Breast epithelium (tissue), 4 donors: ENCODE results near the gene DISP3. TPM values are rescaled to one million over a fixed set of nuclear protein-coding genes. Genes with fewer than 3 reads are reported as not detected.

Experiments
- DNase-seq, 2 donors: peaks; one replicate each; pipeline ENCODE4 v3.0.0-alpha.2; 2019; ENCODE audit warnings: low spot score in 2 of 2
- H3K27ac ChIP-seq, 2 donors: fragments of 200-600 bp; sonication (generic) in 1 of 2; one replicate each; pipeline ENCODE4 v1.5.1; 2016 to 2019; ENCODE audit warnings: mild to moderate bottlenecking in 1 of 2
- H3K27me3 ChIP-seq, 2 donors: fragments of 200-600 bp; sonication (generic) in 1 of 2; one replicate each; pipeline versions ENCODE4 v1.5.1 to v1.6.0; 2017 to 2019; ENCODE audit warnings: control low read depth in 1 of 2, mild to moderate bottlenecking in 1 of 2
- H3K36me3 ChIP-seq: fragments of 200-600 bp; one replicate; pipeline ENCODE4 v1.5.1; 2019
- H3K4me1 ChIP-seq, 2 donors: fragments of 200-600 bp; sonication (generic); one replicate each; pipeline ENCODE4 v1.5.1; 2016 to 2019; ENCODE audit warnings: control low read depth in 1 of 2
- H3K4me3 ChIP-seq, 3 donors: fragments of 200-600 bp; sonication (generic); 1 replicate in 2 of 3; 2 replicates in 1 of 3; pipeline ENCODE4 v1.5.1; 2016 to 2019; ENCODE audit warnings: mild to moderate bottlenecking in 3 of 3, moderate library complexity in 2 of 3
- H3K9me3 ChIP-seq, 2 donors: fragments of 200-600 bp; sonication (generic) in 1 of 2; one replicate each; pipeline ENCODE4 v1.5.1; 2016 to 2019; ENCODE audit warnings: control low read depth in 1 of 2
- CTCF ChIP-seq, 3 donors: fragments of 450-650 bp; IDR thresholded peaks; one replicate each; pipeline ENCODE4 v1.5.1; 2016 to 2017; ENCODE audit warnings: antibody characterized with exemption in 3 of 3, mild to moderate bottlenecking in 3 of 3, moderate library complexity in 3 of 3
- POLR2A ChIP-seq: fragments of 450-650 bp; IDR thresholded peaks from one replicate; pipeline ENCODE4 v1.6.1; 2016; ENCODE audit warnings: antibody characterized with exemption, mild to moderate bottlenecking, moderate library complexity
- POLR2AphosphoS5 ChIP-seq, 3 donors: sonication (generic); formaldehyde crosslinking; IDR thresholded peaks; one replicate each; pipeline ENCODE4 v1.6.1; 2017; ENCODE audit warnings: antibody characterized with exemption in 3 of 3
- intact Hi-C: fragments of 100-400 bp; cut with DNase I; formaldehyde crosslinking; loops from one replicate; pipeline ENCODE4 v1.15.1; 2023; ENCODE audit warnings: low total_unique reads
- total RNA-seq, 3 donors: library from RNA; depleted of rRNA; stranded (reverse); fragments of >200 nt; gene quantifications; one replicate each; pipeline ENCODE4 v1.1.0, GENCODE V29; 2016

DISP3 gene
- total RNA-seq, 3 donors from 2014 or later, result 0.88 TPM; not detected in 2

DNA sequence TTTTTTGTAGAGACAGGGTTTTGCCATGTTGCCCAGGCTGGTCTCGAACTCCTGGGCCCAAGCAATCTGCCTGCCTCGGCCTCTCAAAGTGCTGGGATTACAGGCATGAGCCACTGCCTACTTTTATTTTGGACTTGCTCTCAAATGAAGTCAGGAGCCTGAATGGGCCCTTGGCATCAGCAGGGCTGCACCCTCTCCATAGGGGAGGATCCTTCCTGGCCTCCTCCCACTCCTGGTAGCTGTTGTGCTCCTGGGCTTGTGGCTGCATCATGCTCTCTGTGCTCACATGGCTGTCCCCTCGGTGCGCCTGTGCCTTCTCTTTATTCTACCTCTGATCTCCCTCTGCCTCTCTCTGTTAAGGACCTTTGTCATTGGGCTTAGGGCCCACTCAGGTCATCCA is 46.4 kb upstream of the DISP3 start:
- no peaks in the 10 kb centered on the region for H3K9me3 ChIP-seq
- no peaks in the 10 kb centered on the region for H3K36me3 ChIP-seq
- TF ChIP-seq CTCF (IDR thresholded peaks at IDR 0.05), result no peak
- no peak for TF ChIP-seq POLR2A
- no peak for TF ChIP-seq POLR2AphosphoS5 (IDR thresholded peaks at IDR 0.05)
- no peak overlapping the region for H3K4me3 ChIP-seq
- no peak for DNase-seq
- H3K4me1 ChIP-seq, result no peaks in the 10 kb centered on the region
- intact Hi-C loops, result no loop called here
- peaks cover 0 to 3% of the 10 kb centered on the region in 2 donors for H3K27me3 ChIP-seq
- no peak overlapping the region for H3K27ac ChIP-seq

- no peaks in the 10 kb centered on the region for H3K4me1 ChIP-seq
- no peak for DNase-seq
- peaks cover 0 to 3% of the 10 kb centered on the region in 2 donors for H3K27me3 ChIP-seq
- H3K36me3 ChIP-seq, result no peaks in the 10 kb centered on the region
- intact Hi-C loops, result no loop called here
- TF ChIP-seq POLR2AphosphoS5 (IDR thresholded peaks at IDR 0.05) (no peak), POLR2A (no peak), CTCF (IDR thresholded peaks at IDR 0.05) (no peak)
- no peak overlapping the region for H3K27ac ChIP-seq
- H3K4me3 ChIP-seq, result no peak overlapping the region
- H3K9me3 ChIP-seq, result no peaks in the 10 kb centered on the region
Measured at GRCh38 chr1:11434501-11434900, 44.5 kb upstream of the DISP3 start.

DNA sequence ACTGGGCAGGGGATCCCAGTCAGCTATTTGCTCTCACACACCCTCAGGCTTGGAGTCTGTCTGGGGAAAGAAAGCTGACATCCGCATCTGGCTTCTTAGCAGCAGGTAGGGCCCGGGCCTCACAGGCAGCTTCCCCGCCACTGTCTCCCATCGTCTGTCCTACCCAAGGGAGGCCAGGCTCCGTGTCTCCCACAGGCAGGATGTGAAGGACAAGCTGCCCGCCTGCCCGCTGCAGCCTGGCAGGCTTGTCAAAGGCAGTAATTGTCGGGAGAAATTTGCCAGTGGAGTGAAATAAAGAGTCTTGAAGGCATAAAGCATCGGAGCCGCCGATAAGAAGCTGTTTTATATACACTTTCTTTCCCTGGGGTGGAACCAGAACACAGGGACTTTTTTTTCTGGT is 44.0 kb upstream of the DISP3 start:
- no peak for DNase-seq
- intact Hi-C loops, result no loop called here
- Histone ChIP-seq H3K4me1 (no peaks in the 10 kb centered on the region), H3K27me3 (peaks cover 0 to 3% of the 10 kb centered on the region in 2 donors), H3K36me3 (no peaks in the 10 kb centered on the region), H3K4me3 (no peak overlapping the region), H3K27ac (no peak overlapping the region), H3K9me3 (no peaks in the 10 kb centered on the region)
- no peak for TF ChIP-seq POLR2AphosphoS5 (IDR thresholded peaks at IDR 0.05)
- no peak for TF ChIP-seq POLR2A
- TF ChIP-seq CTCF (IDR thresholded peaks at IDR 0.05), result no peak

DNA sequence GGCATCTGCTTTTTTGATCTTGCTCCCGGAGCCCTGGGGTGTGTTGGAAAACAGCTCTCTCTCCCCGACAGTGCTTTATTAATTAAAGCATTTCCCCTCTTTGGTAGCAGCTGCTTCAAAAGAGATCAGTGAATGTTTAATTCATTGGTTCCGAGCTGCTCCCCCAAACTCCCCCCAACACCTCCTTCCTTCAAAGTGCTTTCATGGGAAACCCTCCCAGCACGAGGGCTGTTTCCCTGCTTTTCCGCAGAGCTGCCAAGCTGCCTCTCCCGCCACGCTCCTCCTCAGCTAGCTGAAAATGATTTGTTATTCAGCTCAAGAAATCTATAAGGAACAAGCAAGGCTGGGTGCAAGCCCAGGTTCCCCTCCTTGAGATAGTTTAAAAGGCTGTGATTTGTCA is 40.0 kb upstream of the DISP3 start:
- Histone ChIP-seq H3K4me3 (no peak overlapping the region), H3K4me1 (no peaks in the 10 kb centered on the region), H3K9me3 (no peaks in the 10 kb centered on the region), H3K36me3 (no peaks in the 10 kb centered on the region), H3K27ac (no peak overlapping the region), H3K27me3 (peaks cover 0 to 3% of the 10 kb centered on the region in 2 donors)
- intact Hi-C loops, result no loop called here
- TF ChIP-seq CTCF (IDR thresholded peaks at IDR 0.05) (no peak), POLR2A (no peak)
- DNase-seq, result no peak

DNA sequence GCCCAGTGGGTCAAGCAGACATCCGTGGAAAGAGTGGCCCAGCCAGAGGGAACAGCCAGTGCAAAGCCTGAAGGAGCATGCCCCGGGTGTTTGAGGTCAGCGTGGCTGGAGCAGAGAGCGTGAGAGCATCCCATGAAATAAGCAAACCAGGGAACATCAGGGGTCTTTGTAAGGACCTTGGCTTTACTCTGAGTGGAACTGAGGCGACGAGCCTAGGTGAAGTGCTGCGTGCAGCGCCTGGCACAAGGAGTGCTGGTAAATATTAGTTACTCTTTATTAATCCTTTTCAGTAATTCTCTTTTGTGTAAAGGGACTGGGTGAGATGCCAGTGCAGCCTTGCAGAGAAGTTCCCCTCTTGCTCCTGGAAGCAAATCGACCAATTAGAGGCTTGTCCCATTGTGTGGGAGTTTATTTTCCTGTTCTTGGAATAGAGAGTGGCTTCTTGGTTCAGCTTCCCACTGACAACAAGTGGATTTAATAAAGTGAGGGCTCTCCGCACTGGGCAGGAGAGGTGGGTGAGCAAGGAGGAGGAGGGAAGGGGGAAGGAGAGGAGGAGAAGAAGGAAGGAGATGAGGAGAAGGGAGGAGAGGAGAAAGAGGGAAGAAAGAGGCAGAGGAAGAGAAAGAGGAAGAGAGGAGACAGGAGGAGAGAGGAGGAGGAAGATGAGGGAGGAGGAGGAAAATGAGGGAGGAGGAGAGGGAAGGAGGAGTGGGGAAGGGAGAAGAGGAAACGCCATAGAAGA is 37.6 kb upstream of the DISP3 start:
- intact Hi-C loops, result no loop called here
- H3K36me3 ChIP-seq, result no peaks in the 10 kb centered on the region
- H3K9me3 ChIP-seq, result no peaks in the 10 kb centered on the region
- TF ChIP-seq POLR2A (no peak), POLR2AphosphoS5 (IDR thresholded peaks at IDR 0.05) (no peak), CTCF (IDR thresholded peaks at IDR 0.05) (no peak)
- H3K4me1 ChIP-seq, result no peaks in the 10 kb centered on the region
- H3K27ac ChIP-seq, result no peak overlapping the region
- peaks cover 0 to 1% of the 10 kb centered on the region in 2 donors for H3K27me3 ChIP-seq
- no peak overlapping the region for H3K4me3 ChIP-seq
- no peak for DNase-seq
